Activated T-cell treated with anti-CD3 and anti-CD28 coated beads for 48 hours (primary cell): ENCODE results near the gene GP5.

Experiments used
- DNase-seq: peaks from one replicate; pipeline ENCODE4 v3.0.0-alpha.2; 2020; ENCODE audit warnings: low read depth

The GP5 gene, protein sequence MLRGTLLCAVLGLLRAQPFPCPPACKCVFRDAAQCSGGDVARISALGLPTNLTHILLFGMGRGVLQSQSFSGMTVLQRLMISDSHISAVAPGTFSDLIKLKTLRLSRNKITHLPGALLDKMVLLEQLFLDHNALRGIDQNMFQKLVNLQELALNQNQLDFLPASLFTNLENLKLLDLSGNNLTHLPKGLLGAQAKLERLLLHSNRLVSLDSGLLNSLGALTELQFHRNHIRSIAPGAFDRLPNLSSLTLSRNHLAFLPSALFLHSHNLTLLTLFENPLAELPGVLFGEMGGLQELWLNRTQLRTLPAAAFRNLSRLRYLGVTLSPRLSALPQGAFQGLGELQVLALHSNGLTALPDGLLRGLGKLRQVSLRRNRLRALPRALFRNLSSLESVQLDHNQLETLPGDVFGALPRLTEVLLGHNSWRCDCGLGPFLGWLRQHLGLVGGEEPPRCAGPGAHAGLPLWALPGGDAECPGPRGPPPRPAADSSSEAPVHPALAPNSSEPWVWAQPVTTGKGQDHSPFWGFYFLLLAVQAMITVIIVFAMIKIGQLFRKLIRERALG

DNA sequence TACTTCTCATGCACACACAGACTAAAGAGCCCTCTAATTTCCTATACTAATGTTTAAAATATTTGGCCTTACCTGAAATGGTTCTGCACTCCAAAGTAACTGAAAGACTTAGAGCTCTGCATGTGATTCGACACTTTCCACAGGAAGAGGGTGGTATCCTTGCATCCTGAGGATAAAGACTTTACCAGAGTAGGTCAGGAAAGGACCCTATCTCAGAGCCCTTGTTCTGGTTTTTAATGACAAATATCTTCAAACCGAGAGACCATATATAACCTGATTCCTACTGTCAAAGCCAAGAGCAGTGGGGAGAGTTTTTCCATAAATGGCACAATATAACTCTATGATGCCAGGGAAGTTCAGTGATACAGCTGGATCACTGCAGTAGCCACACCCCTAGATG, at the start of gene GP5:
TSS of gene GP5 (minus strand) at position 101 of the 400 bp plus-strand sequence. CDS start 984 bp downstream, outside the sequence.
- DNase-seq = no peak

- DNase-seq = no peak
These were observed 48.6 kb upstream of the GP5 start for GRCh38 chr3:194447657-194448056.

DNA sequence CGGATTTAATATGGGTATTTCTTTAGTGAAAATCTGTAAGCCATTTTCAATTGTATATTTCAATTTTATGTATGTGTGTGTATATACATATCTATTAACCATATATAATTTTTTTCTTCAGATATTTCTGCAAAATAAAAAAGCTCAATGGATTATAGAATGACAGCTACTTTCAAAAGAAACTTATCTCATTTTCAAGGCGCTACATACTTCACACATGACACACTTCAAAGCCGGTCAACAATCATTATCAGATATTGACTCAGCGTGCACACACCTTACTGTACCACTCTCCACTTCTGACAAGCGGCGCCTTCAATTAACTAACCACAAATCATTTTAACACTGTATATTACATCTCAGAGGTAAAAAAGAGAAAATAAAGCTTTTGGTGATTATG, 48.1 kb upstream of the GP5 start:
- no peak for DNase-seq

DNA sequence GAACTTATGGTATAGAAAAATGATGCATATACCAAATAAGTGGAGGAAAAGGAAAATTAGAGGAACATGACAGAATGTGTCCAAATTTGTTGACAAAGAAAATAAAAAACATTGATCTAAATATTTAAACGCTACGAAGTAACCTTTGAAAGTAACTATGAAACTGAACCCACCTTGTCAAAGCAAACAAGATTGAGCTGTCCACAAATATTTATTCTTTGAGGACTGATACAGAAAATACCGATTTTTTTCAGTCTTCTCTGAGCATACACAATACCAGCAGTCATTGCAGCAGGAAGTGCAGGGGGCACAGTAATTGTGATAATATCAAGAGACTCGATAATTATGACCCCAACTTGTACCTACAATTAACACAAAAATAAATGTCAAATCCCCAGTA, 47.7 kb upstream of the GP5 start:
- no peak for DNase-seq

- DNase-seq = no peak
These were observed 47.1 kb upstream of the GP5 start for GRCh38 chr3:194446172-194446571.

GRCh38 chr3:194443901-194444300, 44.8 kb upstream of the GP5 start:
- no peak for DNase-seq

DNA sequence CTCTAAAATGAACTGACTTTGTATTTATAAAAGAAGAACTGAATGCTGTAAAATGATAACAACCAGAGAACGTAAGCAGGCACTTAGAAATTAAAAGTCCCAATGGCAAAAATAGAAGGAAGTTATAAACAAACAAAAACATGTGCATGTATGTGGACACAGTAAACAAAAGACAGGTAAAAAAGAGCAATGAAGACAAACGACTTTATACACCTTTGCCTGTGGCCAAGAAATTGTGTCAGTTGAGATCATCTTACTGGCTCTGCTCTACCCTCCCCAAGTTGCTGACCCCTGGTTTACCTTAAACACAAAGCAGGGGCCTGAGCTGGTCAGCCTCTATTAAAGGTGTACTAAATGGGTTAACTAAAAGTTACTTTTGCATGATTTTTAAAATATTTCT, 41.7 kb upstream of the GP5 start:
- no peak for DNase-seq

DNA sequence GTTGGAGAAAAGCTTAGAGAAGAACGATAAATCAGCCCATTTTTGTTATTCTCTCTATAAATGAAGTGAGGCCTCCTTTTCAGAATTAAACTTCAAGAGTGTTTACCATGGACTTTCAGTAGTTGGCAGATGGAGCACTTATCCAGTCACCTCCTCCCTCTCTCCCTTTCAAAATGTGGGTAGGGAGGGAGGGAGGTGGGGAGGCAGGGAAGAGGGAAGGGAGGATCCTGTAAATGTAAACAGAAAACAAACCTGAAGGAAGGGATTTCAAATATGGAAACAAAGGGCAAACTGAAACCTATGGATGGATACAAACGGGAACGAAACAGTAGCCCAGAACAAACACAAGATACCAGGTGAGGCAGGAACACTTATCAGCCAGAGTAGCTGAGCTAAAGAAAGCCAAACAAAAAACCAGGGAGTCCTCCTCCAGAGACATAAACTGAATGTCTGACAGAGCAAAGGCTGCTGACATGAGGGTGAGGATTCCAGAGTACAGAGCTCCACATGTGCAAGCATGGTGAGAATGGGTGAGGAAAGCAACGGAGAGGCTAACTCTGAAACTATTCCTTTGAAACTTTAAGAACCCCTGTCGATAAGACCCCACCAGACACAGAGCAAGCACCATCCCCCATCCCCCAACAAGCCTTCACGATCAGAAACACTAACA, 41.0 kb upstream of the GP5 start:
- DNase-seq = no peak

DNA sequence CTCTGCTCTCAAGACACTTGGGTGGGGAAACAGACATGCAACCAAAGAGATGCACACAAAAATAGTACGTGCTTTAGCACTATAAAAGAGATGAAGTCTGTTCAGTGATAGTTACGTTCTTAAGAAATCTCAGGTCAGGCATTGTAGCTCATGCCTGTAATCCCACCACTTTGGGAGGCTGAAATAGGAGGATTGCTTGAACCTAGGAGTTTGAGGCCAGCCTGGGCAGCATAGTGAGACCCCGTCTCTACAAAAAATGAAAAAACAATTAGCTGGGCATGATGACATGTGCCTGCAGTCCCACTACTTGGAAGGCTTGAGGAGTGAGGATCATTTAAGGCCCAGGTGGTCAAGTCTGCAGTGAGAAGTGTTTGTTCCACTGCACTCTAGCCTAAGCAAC, 35.4 kb upstream of the GP5 start:
- no peak for DNase-seq

DNA sequence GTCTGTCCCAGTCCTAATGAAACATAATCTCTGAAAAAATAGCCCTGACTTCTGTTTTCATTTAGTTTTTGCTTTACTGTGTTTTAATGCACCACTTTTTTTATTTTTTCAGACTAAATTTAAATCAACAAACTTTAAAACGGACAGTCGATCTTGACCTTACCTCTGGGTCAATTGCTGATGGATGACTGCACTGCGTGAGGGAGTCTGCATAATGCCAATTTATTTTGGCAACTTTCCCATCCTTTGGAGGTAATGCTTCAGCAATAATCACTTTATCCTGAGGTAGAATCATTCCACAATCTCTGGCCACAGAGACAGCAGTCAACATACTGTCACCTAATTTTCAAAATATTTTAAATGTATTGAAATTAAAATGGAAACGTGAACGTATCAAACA, 32.5 kb upstream of the GP5 start:
- no peak for DNase-seq

- no peak for DNase-seq
These were observed 26.3 kb upstream of the GP5 start for GRCh38 chr3:194425399-194425798.

DNA sequence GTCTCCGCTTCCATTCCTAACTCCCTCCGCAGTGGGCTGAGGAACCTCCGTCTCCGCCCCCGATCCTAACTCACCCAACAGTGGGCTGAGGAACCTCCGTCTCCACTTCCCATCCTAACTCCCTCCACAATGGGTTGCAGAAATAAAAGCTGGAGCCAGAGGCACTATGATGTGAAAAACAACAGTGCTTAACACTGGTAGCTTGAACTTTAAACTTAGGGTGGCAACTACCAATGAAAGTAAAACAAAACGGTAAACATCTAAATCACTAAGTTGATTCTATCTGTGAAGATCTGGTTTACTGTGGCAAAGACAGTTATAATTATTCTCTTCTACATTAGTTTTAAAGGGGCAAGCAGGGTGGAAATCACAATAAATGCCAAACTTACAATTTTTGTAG, 25.9 kb upstream of the GP5 start:
- no peak for DNase-seq

DNA sequence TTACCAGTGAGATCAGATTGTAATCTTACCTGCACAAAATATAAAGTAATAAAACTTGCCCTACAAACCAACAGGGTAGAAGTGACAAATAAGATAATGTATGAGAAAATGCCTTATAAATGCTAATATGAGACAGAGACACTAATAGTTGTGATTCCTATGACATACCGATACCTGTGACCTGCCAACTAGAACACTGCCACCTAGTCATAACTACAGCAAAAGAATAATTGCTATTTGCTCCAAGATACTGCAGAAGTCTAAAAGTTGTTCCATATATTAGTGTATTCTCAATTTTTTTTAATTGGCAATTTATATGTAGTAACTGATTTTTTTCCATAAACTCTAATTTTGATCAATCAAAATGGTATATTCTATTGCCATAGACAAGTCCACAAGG, 25.3 kb upstream of the GP5 start:
- DNase-seq = no peak

DNA sequence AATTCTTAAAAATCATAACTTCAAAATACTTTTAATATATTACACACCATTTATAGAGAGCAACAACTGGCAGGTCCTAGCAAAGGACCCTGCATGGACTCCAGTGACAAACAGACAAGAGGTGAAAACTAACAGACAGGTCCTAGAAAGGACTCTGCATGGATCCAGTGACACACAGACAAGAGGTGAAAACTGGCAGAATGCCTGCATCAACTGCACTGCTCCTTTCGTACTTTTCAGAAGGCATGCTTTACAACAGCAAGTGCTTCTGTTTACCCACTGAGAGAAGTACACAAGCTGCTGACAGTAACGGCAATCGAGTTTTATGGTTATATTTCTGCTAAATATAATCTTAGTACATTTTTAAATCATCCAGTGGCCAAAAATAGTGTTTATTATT, 24.3 kb upstream of the GP5 start:
- no peak for DNase-seq

GRCh38 chr3:194422188-194422587, 23.1 kb upstream of the GP5 start:
- DNase-seq = no peak

GRCh38 chr3:194418671-194419070, 19.6 kb upstream of the GP5 start:
- DNase-seq = no peak

DNA sequence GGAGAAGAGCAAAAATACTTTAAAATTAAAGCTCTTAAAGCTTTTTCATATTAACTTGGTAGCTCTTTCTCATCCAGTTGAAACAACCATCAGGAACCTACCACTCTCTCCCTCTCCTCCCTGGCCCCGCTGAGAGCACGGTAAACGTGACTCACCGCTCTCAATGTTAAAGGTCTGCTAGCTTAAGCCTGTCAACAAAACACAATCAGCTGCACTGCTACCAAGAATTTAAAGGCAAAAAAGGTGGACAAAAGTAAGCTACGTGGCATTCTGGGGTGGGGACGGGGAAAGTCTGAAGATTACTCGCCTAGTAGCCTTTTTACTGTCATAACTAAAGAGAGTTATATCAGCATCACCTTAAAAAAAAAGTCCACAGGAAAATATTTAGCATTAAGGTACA, 8.4 kb upstream of the GP5 start:
- DNase-seq = peak; percentile 21

DNA sequence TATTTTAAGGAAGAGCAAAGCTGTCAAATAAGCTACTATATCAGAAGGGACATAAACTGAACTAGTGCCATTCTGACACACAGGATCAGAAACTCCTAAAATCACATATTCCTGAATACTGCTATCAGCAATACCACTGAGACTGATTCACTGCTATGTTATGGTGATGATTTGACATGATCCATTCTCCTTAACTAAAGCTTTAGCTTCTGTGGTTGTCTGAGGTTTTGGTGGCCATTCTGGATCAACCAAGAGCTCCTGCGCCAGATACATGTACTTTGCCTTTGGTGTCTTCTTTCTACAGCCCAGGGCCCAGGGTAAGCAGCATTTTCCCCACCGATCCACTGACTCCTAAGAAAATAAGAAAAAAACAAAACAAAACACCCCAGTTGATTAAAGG, 6.7 kb upstream of the GP5 start:
- no peak for DNase-seq

- no peak for DNase-seq
These were observed 5.5 kb upstream of the GP5 start for GRCh38 chr3:194404365-194405140.

DNA sequence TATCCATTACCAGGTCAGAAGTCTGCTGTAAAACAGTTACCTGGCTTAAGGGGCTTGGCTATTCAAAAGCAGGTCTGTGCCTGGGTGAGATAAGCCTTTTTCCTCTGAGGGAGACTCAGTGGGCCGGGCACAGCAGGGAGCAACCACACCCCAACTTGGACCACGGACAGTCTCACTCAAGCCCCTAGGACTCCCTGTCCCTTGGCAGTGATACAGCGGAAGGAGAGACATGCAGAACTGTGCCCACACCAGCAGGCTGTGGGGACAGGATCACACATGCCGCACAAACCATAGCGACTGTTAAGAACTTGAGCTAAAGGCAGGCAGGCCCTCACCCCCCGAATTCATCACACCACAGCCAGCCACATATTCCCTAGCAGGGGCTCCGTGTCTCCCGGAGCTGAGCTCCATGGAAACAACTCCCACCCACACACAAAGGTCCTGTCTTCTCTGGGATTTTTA, 2.8 kb upstream of the GP5 start:
- no peak for DNase-seq

GRCh38 chr3:194401346-194401745, 2.3 kb upstream of the GP5 start:
- no peak for DNase-seq

DNA sequence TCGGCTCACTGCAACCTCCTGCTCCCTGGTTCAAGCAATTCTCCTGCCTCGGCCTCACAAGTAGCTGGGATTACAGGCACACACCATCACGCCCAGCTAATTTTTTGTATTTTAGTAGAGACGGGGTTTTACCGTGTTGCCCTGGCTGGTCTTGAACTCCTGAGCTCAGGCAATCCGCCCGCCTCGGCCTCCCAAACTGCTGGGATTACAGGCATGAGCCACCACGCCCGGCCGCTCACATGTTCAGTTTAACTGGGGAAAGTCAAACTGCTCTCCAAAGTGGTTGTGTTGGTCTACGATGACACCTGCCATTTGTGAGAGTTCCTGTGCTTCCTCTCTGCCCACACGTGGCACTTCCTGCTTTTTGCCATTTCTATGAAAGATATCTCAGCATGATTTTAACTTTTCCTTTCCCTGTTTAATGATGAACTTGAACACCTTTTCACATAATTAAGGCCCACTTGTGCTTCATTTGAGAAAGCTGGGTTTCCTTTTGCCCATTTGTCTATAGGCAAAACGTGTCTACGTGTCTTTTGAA, 877 bp upstream of the GP5 start:
- no peak for DNase-seq
